Upper lobe of right lung (tissue), 1 donor: ENCODE measurements around the gene MTHFS. TPM values are rescaled to one million over a fixed set of nuclear protein-coding genes. Genes with fewer than 3 reads are reported as not detected.
"Not testable (repeated sequence)": the region's sequence is repeated elsewhere in the genome, so short reads cannot be mapped to it uniquely, and the experiment has no call there.

Source experiments
- ATAC-seq: fragments of 200-7000 bp; cut with Tn5 transposase; one replicate; pipeline ENCODE4 v1.9.1; 2020; ENCODE audit warnings: mild to moderate bottlenecking, moderate library complexity
- DNase-seq: peaks from one replicate; pipeline ENCODE4 v3.0.0-alpha.2; 2020
- H3K27ac ChIP-seq: fragments of 200-600 bp; one replicate; pipeline ENCODE4 v1.8.0; 2022
- H3K27me3 ChIP-seq: fragments of 200-600 bp; one replicate; pipeline ENCODE4 v1.8.0; 2022; ENCODE audit warnings: mild to moderate bottlenecking
- H3K36me3 ChIP-seq: fragments of 200-600 bp; one replicate; pipeline ENCODE4 v1.8.0; 2022
- H3K4me1 ChIP-seq: fragments of 200-600 bp; one replicate; pipeline ENCODE4 v1.8.0; 2022
- H3K4me3 ChIP-seq: fragments of 200-600 bp; one replicate; pipeline ENCODE4 v1.8.0; 2022; ENCODE audit warnings: mild to moderate bottlenecking
- H3K9me3 ChIP-seq: fragments of 200-600 bp; one replicate; pipeline ENCODE4 v1.8.0; 2022
- CTCF ChIP-seq: fragments of 200-600 bp; IDR thresholded peaks from one replicate; pipeline ENCODE4 v1.8.0; 2022; ENCODE audit warnings: antibody characterized with exemption
- intact Hi-C: fragments of 100-400 bp; cut with DNase I; formaldehyde crosslinking; loops from one replicate; pipeline ENCODE4 v1.11.0; 2022
- total RNA-seq: library from RNA; stranded (reverse); fragmentation: NEBNext Ultra II Directional; extraction: Animal tissue kit (Norgen Biotek cat#: 25700); gene quantifications from one replicate; pipeline ENCODE4 v1.2.1, GENCODE V29; 2021
- donor health status: DM: no; HTN: yes; CAD: no; lungs with severe emphysema.

The MTHFS gene
- total RNA-seq, 1 donor from 2014 or later, result 40.4 TPM

- Histone ChIP-seq H3K27ac (no peak overlapping the region), H3K27me3 (no peaks in the 10 kb centered on the region), H3K36me3 (no peaks in the 10 kb centered on the region), H3K9me3 (no peaks in the 10 kb centered on the region), H3K4me3 (no peak overlapping the region), H3K4me1 (no peaks in the 10 kb centered on the region)
- no peak for TF ChIP-seq CTCF
- DNase-seq (no peak), ATAC-seq (no peak)
- intact Hi-C loops, result no loop called here
Observed at GRCh38 chr15:79938143-79938542, 41.3 kb upstream of the MTHFS start.

GRCh38 chr15:79935556-79936201, 38.9 kb upstream of the MTHFS start:
- intact Hi-C loops, ATAC-seq, DNase-seq, H3K4me3 ChIP-seq, H3K27me3 ChIP-seq, H3K4me1 ChIP-seq, H3K27ac ChIP-seq, H3K36me3 ChIP-seq, H3K9me3 ChIP-seq: not testable (repeated sequence)

GRCh38 chr15:79933231-79933630, 36.4 kb upstream of the MTHFS start:
- intact Hi-C loops, result no loop called here
- TF ChIP-seq CTCF, result no peak
- no peak for ATAC-seq
- Histone ChIP-seq H3K4me1 (no peaks in the 10 kb centered on the region), H3K9me3 (no peaks in the 10 kb centered on the region), H3K27ac (no peak overlapping the region), H3K36me3 (no peaks in the 10 kb centered on the region), H3K27me3 (no peaks in the 10 kb centered on the region), H3K4me3 (no peak overlapping the region)
- no peak for DNase-seq

- DNase-seq, result no peak
- Histone ChIP-seq H3K27ac (no peak overlapping the region), H3K27me3 (no peaks in the 10 kb centered on the region), H3K4me3 (no peak overlapping the region), H3K9me3 (no peaks in the 10 kb centered on the region), H3K4me1 (no peaks in the 10 kb centered on the region), H3K36me3 (no peaks in the 10 kb centered on the region)
- TF ChIP-seq CTCF, result no peak
- intact Hi-C loops, result no loop called here
- peak; percentile 47 for ATAC-seq
Observed at GRCh38 chr15:79932447-79932846, 35.6 kb upstream of the MTHFS start.

- no peak for TF ChIP-seq CTCF
- DNase-seq, result no peak
- Histone ChIP-seq H3K4me3 (no peak overlapping the region), H3K9me3 (no peaks in the 10 kb centered on the region), H3K27me3 (no peaks in the 10 kb centered on the region), H3K36me3 (no peaks in the 10 kb centered on the region), H3K27ac (no peak overlapping the region), H3K4me1 (no peaks in the 10 kb centered on the region)
- intact Hi-C loops, result no loop called here
- peak; percentile 65 for ATAC-seq
Observed at GRCh38 chr15:79930516-79930915, 33.7 kb upstream of the MTHFS start.

- no peak overlapping the region for H3K4me3 ChIP-seq
- intact Hi-C loops, result no loop called here
- DNase-seq (no peak), ATAC-seq (no peak)
- H3K36me3 ChIP-seq, result no peaks in the 10 kb centered on the region
- TF ChIP-seq CTCF, result no peak
- H3K4me1 ChIP-seq, result peaks cover 4% of the 10 kb centered on the region
- H3K27ac ChIP-seq, result no peak overlapping the region
- no peaks in the 10 kb centered on the region for H3K27me3 ChIP-seq
- H3K9me3 ChIP-seq, result no peaks in the 10 kb centered on the region
Observed at GRCh38 chr15:79929412-79929811, 32.6 kb upstream of the MTHFS start.

- ATAC-seq, DNase-seq, H3K36me3 ChIP-seq, H3K9me3 ChIP-seq, H3K27me3 ChIP-seq, H3K27ac ChIP-seq, H3K4me3 ChIP-seq, intact Hi-C loops, H3K4me1 ChIP-seq: not testable (repeated sequence)
Observed at GRCh38 chr15:79926116-79926515, 29.3 kb upstream of the MTHFS start.
